ENCODE results near the gene GALNT9. TPM values are rescaled to one million over a fixed set of nuclear protein-coding genes. Genes with fewer than 3 reads are reported as not detected.

The GALNT9 gene
- total RNA-seq, 4 donors from 2014 or later, result 0.17 to 0.58 (median 0.46) TPM

GRCh38 chr12:132211326-132211725 is 118.1 kb downstream of the GALNT9 start:
- Histone ChIP-seq H3K4me3 (no peak overlapping the region), H3K27ac (replicated peaks in 1 of 4) (no peak overlapping the region), H3K4me1 (no peaks in the 10 kb centered on the region), H3K27me3 (peaks cover 0 to 46% (median 2%) of the 10 kb centered on the region in 4 donors), H3K9me3 (peaks cover 0 to 17% (median 7%) of the 10 kb centered on the region in 4 donors), H3K36me3 (no peaks in the 10 kb centered on the region)
- WGBS, result 87% methylated on average over 18 of the region's 18 CpGs
- intact Hi-C loops (cut with DNase I), result no loop called here
- TF ChIP-seq POLR2A (IDR thresholded peaks at IDR 0.05; ENCODE audit: low read depth) (no peak), POLR2AphosphoS5 (IDR thresholded peaks at IDR 0.05) (no peak), EP300 (IDR thresholded peaks at IDR 0.05) (no peak), CTCF (IDR thresholded peaks at IDR 0.05) (no peak)
- no peak for DNase-seq (ENCODE audit: extremely low spot score)

- H3K4me1 ChIP-seq, result peaks cover 3 to 7% (median 6%) of the 10 kb centered on the region in 4 donors
- peaks cover 4 to 46% (median 10%) of the 10 kb centered on the region in 4 donors for H3K27me3 ChIP-seq
- H3K9me3 ChIP-seq, result peaks cover 0 to 17% (median 7%) of the 10 kb centered on the region in 4 donors
- H3K27ac ChIP-seq (replicated peaks in 1 of 4), result no peak overlapping the region
- H3K36me3 ChIP-seq, result no peaks in the 10 kb centered on the region
- 79% methylated on average over 48 of the region's 48 CpGs for WGBS
- H3K4me3 ChIP-seq, result no peak overlapping the region
- no peak for DNase-seq (ENCODE audit: extremely low spot score)
- intact Hi-C loops (cut with DNase I), result no loop called here
- TF ChIP-seq POLR2A (IDR thresholded peaks at IDR 0.05; ENCODE audit: low read depth), result no peak
- no peak for TF ChIP-seq CTCF (IDR thresholded peaks at IDR 0.05)
- TF ChIP-seq POLR2AphosphoS5 (IDR thresholded peaks at IDR 0.05), result no peak
- no peak for TF ChIP-seq EP300 (IDR thresholded peaks at IDR 0.05)
Measured at GRCh38 chr12:132210223-132211055, 119.0 kb downstream of the GALNT9 start.

- H3K4me1 ChIP-seq, result peaks cover 5 to 14% (median 13%) of the 10 kb centered on the region in 4 donors
- H3K4me3 ChIP-seq, result no peak overlapping the region
- intact Hi-C loops (cut with DNase I), result no loop called here
- peaks cover 0 to 17% (median 7%) of the 10 kb centered on the region in 4 donors for H3K9me3 ChIP-seq
- no peak overlapping the region for H3K27ac ChIP-seq (replicated peaks in 1 of 4)
- WGBS, result 82% methylated on average over 14 of the region's 14 CpGs
- no peak for TF ChIP-seq POLR2A (IDR thresholded peaks at IDR 0.05; ENCODE audit: low read depth)
- no peak for TF ChIP-seq POLR2AphosphoS5 (IDR thresholded peaks at IDR 0.05)
- no peak for TF ChIP-seq EP300 (IDR thresholded peaks at IDR 0.05)
- no peak for DNase-seq (ENCODE audit: extremely low spot score)
- H3K36me3 ChIP-seq, result no peaks in the 10 kb centered on the region
- peaks cover 4 to 46% (median 16%) of the 10 kb centered on the region in 4 donors for H3K27me3 ChIP-seq
Measured at GRCh38 chr12:132209619-132210222, 119.7 kb downstream of the GALNT9 start.

DNA sequence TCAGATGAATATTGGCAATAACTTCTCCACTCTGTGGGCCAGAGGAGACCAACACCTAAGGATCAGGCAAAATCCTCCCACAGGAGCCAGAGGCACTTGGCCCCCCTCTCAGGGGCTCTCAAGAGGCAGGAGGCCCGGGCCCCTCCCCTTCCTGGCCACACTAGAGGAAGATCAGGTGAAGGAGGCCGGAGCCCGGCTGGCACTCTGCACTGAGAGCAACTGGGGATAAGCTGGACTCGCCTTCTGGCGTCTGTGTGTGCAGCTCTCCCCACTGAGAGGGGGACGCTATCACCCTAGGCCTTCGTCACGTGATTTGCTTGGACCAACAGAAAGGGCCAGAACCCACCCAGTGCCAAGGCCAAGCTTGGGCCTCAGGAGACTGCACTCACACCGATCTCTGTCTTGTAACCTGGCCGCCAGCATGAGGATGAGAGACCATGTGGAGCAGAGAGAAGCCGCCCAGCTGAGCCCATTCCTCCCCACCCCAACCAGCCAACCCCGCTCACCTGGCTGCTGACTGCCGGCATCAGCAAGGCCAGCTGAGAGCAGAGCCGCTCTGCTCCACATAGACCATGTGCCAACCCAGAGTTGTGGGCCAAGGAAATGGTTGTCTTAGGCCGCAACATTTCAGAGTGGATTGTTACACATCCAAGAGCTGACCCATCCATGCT is 121.1 kb downstream of the GALNT9 start:
- no peaks in the 10 kb centered on the region for H3K36me3 ChIP-seq
- H3K4me1 ChIP-seq, result peaks cover 5 to 20% (median 16%) of the 10 kb centered on the region in 4 donors
- H3K9me3 ChIP-seq, result peaks cover 0 to 17% (median 7%) of the 10 kb centered on the region in 4 donors
- no peak overlapping the region for H3K27ac ChIP-seq (replicated peaks in 1 of 4)
- no peak for DNase-seq (ENCODE audit: extremely low spot score)
- WGBS, result 94% methylated on average over 15 of the region's 15 CpGs
- intact Hi-C loops (cut with DNase I), result no loop called here
- peaks cover 4 to 58% (median 21%) of the 10 kb centered on the region in 4 donors for H3K27me3 ChIP-seq
- H3K4me3 ChIP-seq, result no peak overlapping the region
- TF ChIP-seq CTCF (IDR thresholded peaks at IDR 0.05) (no peak), POLR2AphosphoS5 (IDR thresholded peaks at IDR 0.05) (no peak), POLR2A (IDR thresholded peaks at IDR 0.05; ENCODE audit: low read depth) (no peak), EP300 (IDR thresholded peaks at IDR 0.05) (no peak)
